ENCODE results near the gene MIOX.

MIOX gene

DNA sequence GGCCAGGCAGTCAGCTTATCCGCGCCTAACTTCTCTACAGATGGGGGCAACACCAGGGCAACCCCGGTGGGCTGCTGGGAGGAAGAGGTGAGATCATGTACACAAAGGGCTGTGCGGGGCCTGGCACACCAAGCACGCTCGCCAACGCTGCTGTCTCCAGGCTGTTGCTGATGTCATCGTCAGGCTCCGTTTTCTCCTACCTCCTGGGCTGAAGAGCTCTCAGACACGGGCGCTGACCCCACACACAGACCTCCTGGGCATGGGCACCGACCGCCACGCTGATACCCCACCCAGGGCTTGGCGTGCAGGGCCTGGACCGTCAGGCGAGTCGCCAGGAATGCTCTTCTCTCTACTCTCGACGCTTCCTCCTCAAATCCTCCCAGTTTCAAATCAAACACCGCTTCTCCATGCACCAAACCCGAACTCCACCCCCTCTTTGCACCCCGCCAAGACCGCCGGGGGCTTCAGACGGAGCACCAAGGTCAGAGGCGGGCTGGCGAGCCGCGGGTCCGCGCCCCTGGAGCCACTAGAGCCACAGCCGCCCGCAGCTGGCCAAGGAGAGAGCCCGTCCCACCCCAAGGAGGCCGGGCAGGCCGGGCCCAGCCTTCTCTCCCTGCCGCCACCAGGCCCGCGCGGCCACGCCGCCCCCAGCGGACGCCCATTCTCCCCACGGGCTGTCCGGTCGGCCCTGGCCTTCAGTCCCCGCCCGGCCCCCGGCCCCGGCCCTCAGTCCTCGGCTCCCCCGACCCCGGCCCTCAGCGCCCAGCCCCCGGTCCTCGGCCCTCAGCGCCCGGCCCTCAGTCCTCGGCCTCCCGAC lies 12.6 kb upstream of the MIOX start:
- DNase-seq, result peak; percentile 49

GRCh38 chr22:50474710-50475651 lies 11.7 kb upstream of the MIOX start, which contains the start of gene SBF1:
SBF1 (minus strand) TSS chr22:50475035; CDS start chr22:50474840, 195 bp downstream.
- peak; percentile 92 for DNase-seq

- no peak for DNase-seq
Measured at GRCh38 chr22:50475652-50476002, 11.0 kb upstream of the MIOX start.

- DNase-seq, result no peak
Measured at GRCh38 chr22:50476868-50477267, 9.8 kb upstream of the MIOX start.

GRCh38 chr22:50477923-50478322 lies 8.7 kb upstream of the MIOX start:
- DNase-seq, result no peak

DNA sequence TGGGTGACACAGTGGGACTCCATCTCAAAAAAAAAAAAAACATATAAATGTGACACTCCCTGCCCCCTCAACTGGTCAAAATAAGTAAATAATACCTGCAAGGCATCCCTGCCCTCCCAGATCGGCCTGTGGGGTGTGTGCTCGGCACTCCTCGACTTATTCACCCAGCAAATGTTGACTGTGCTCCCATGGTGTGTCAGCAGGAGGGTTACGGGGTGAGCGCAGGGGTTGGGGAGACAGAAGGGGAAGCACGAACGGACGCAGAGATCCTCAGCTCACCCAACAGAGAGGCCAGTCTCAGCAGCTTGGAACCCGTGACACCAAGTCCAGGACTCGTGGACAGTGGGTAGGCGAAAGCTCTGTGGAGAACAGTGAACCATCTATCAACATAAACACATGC lies 6.9 kb upstream of the MIOX start:
- DNase-seq, result no peak

DNA sequence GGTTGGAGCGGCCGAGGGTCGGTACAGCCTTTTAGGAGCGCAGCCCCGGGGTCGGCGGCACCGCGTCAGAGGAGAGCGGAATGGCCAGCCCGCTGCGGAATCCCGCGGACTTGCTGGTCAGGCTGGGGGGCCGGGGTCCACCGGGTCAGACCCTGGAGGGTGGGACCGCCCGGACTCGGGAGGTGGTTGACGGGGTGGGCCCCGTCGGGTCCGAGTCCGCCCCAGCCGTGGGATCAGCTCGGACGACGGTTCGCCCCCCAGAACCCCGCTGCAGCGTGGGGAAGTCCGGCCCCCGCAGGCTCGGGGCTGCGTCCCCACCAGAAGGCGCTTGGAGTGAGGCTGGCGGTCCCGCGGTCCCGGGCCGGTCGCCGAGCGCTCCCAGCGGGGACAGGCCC lies 5.6 kb upstream of the MIOX start:
- DNase-seq, result no peak

- DNase-seq, result no peak
Measured at GRCh38 chr22:50481440-50482106, 5.1 kb upstream of the MIOX start, which contains the start of gene ADM2. ADM2 (plus strand) TSS chr22:50481543; CDS start chr22:50481848, 305 bp downstream.

- no peak for DNase-seq
Measured at GRCh38 chr22:50482107-50483074, 4.3 kb upstream of the MIOX start.

DNA sequence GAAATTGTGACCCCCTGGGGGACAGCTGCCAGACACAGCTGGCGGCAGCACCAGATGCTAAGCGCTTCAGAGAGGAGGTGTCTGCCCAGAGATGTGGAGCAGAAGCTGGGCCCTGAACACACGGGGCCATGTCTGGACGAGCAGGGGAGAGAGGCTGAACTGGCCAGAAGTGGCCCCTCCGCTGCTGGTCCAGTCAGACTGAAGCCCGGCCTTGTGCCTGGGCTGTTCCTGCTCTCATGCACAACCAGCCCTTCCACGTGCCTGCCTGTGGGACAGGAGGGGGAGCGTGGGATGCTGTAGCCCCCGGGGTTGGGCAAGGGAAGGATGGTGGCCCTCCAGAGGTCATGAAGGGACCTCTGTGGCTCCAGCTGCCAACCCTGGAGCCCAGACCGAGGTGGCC lies 3.6 kb upstream of the MIOX start:
- no peak for DNase-seq

- no peak for DNase-seq
Measured at GRCh38 chr22:50483556-50483955, 3.1 kb upstream of the MIOX start.

DNA sequence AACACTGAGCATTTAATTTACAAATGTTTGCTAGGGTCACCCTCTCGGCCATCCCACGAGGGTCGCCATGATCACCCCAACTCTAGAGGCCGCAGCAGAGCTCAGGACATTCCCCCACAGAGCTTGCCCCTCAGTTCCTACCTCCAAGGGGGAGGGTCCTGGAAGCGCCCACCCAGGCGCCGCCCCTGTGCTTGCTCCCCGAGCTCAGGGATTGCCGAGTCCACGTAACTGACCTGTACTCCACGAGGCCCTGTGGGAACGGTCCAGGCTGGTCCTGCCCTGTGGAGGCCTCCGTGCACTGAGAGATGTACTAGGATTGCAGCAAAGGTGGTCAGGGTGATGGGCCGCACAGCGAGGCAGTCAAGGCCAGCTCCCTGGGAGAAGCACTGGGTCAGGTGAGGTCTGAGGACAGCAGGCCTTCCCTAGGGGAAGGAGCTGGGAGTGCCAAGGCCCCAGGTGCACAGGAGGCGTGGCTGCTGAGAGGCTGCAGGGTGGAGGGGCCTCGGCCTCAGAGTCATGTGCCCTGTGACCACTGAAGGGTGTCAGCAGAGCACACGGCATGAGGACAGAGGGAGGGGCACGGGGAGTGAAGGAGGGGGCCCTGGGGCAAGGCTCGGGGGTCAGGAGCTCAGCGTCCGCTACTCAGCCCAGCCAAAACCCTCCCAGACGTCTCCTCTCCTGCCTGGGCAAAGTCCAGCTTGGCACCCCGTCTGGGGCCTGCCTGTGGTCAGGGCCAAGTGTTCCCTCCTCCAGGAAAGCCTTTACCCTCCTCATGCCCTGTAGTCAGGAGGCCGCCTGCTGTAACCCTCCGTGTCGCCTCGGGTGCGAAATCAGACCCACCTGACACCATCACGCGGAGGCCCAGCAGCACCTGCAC lies 2.4 kb upstream of the MIOX start:
- DNase-seq, result no peak

GRCh38 chr22:50485221-50486131 lies 1.2 kb upstream of the MIOX start:
- no peak for DNase-seq

DNA sequence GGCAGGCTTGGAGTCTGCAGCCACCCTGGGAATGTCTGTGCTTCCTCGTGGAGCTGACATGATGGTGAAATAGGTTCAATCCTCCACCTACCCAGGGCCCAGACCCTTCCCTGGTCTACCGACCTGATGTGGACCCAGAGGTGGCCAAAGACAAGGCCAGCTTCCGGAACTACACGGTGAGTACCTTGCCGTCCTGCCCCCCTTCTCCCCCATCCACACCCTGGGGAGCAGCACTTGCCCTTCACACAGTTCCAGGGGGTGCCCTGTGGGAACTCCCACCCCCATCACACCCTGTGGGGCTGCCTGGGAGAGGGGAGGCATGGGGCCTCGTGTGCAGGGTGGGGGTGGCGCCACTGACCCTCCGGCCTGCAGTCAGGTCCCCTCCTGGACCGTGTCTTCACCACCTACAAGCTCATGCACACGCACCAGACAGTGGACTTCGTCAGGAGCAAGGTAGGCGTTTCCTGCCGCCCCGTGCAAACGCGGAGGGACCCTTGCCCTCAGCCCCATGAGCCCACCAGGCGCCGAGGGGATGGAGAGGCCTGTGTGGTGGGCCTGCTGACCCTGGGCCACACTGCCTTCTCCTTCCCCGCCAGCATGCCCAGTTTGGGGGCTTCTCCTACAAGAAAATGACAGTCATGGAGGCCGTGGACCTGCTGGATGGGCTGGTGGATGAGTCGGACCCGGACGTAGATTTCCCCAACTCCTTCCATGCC lies 789 bp downstream of the MIOX start:
- DNase-seq, result peak; percentile 20

DNA sequence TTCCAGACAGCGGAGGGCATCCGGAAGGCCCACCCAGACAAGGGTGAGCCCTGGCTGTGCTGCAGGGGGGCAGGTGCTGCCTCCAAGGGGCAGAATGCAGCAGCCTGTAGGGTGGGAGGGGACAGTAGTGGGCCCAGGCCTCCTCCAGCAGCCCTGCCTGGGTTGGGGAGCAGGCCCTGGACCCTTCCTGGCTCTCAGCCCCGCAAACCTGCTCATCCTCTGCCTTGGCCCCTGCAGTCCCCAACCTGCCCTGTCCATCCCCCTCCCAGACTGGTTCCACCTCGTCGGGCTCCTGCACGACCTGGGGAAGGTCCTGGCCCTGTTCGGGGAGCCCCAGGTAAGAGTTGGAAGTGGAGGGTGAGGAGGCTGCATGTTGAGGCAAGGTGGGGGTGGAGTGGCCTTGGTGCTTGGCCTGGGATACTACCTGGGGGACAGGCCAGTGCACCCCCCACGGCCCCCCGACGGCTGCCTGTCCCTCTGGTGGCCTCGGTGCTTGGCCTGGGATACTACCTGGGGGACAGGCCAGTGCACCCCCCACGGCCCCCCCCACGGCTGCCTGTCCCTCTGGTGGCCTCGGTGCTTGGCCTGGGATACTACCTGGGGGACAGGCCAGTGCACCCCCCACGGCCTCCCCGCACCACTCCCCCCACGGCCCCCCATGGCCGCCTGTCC lies 1.5 kb downstream of the MIOX start:
- DNase-seq, result no peak

DNA sequence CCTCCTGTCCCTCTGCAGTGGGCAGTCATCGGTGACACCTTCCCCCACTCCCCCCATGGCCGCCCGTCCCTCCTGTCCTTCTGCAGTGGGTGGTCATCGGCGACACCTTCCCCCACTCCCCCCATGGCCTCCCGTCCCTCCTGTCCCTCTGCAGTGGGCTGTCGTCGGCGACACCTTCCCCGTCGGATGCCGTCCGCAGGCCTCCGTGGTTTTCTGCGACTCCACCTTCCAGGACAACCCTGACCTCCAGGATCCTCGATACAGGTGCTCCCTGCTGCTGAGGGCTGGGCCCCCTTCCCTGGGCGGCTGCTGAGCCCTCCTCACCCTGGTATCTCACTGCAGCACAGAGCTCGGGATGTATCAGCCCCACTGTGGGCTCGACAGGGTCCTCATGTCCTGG lies 2.2 kb downstream of the MIOX start:
- no peak for DNase-seq

- DNase-seq, result no peak
Measured at GRCh38 chr22:50489363-50490243, 2.9 kb downstream of the MIOX start.
